ENCODE results near the gene DNAH9.

Gene DNAH9

DNA sequence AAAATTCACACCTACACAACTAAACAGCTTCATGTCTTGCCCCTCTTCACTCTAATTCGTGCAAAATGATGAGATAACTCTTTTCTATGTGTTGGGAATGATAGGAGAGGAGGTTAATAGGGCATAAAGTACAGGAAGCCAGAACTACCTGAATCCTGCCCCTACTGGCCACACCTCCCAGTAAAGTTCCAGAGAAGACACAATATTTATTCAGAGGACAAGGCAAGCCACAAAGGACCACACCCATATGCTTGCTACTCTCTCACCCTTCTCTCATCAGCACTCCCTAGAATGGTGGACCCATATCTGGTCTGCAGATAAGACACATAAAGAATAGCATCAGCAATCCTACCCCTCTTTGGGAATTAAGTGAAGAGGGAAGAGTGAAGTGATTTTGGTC, 324.4 kb downstream of the DNAH9 start:
- H3K9ac ChIP-seq (ENCODE audit: low read length), result no peak overlapping the region
- H3K27ac ChIP-seq (ENCODE audit: low read length), result no peak overlapping the region
- H3K9me3 ChIP-seq (ENCODE audit: insufficient read depth, low read length), result no peaks in the 10 kb centered on the region
- no peak overlapping the region for H2AFZ ChIP-seq (ENCODE audit: low read depth, low read length)
- peaks cover 4% of the 10 kb centered on the region for H3K4me1 ChIP-seq (ENCODE audit: low read length)
- H4K20me1 ChIP-seq (ENCODE audit: insufficient read depth, low read length), result no peaks in the 10 kb centered on the region
- no peak overlapping the region for H3K4me2 ChIP-seq (ENCODE audit: low read length)
- no peak overlapping the region for H3K4me3 ChIP-seq (ENCODE audit: low read length)
- H3K27me3 ChIP-seq (ENCODE audit: low read depth, low read length), result no peaks in the 10 kb centered on the region
- TF ChIP-seq, protein P1, sequence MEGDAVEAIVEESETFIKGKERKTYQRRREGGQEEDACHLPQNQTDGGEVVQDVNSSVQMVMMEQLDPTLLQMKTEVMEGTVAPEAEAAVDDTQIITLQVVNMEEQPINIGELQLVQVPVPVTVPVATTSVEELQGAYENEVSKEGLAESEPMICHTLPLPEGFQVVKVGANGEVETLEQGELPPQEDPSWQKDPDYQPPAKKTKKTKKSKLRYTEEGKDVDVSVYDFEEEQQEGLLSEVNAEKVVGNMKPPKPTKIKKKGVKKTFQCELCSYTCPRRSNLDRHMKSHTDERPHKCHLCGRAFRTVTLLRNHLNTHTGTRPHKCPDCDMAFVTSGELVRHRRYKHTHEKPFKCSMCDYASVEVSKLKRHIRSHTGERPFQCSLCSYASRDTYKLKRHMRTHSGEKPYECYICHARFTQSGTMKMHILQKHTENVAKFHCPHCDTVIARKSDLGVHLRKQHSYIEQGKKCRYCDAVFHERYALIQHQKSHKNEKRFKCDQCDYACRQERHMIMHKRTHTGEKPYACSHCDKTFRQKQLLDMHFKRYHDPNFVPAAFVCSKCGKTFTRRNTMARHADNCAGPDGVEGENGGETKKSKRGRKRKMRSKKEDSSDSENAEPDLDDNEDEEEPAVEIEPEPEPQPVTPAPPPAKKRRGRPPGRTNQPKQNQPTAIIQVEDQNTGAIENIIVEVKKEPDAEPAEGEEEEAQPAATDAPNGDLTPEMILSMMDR (IDR thresholded peaks at IDR 0.05; ENCODE audit: low read depth, low read length), result no peak
- no peak for TF ChIP-seq EZH2phosphoT487 (IDR thresholded peaks at IDR 0.05; ENCODE audit: low read depth)
- H3K79me2 ChIP-seq (ENCODE audit: low read length), result no peaks in the 10 kb centered on the region
- H3K36me3 ChIP-seq (replicated peaks; ENCODE audit: low read depth, low read length), result no peaks in the 10 kb centered on the region

DNA sequence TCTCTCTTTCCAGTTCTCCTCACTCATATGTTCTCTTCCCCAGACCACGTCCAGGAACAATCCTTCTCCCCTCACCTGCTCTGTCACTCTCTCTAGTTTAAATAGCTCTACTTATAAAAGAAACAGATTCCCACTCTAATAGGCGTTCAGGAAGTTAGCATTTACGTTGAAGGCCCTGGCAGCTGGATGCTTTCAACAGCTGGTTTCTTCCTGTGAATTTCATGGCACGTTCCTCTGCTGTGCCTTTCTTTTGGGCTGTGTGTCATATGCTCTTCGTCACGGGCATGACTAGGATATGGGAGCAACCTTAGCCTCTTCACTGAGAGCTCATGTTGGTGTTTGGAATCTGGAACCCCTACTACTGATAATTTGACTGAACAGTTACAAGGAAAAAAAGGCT, 325.8 kb downstream of the DNAH9 start:
- no peaks in the 10 kb centered on the region for H3K36me3 ChIP-seq (replicated peaks; ENCODE audit: low read depth, low read length)
- H3K27ac ChIP-seq (ENCODE audit: low read length), result no peak overlapping the region
- H3K4me1 ChIP-seq (ENCODE audit: low read length), result no peaks in the 10 kb centered on the region
- no peak overlapping the region for H3K4me2 ChIP-seq (ENCODE audit: low read length)
- no peak overlapping the region for H3K4me3 ChIP-seq (ENCODE audit: low read length)
- H2AFZ ChIP-seq (ENCODE audit: low read depth, low read length), result no peak overlapping the region
- H3K27me3 ChIP-seq (ENCODE audit: low read depth, low read length), result no peaks in the 10 kb centered on the region
- H3K79me2 ChIP-seq (ENCODE audit: low read length), result no peaks in the 10 kb centered on the region
- no peaks in the 10 kb centered on the region for H4K20me1 ChIP-seq (ENCODE audit: insufficient read depth, low read length)
- H3K9me3 ChIP-seq (ENCODE audit: insufficient read depth, low read length), result no peaks in the 10 kb centered on the region
- TF ChIP-seq, protein P1 (IDR thresholded peaks at IDR 0.05; ENCODE audit: low read depth, low read length), result no peak
- no peak for TF ChIP-seq EZH2phosphoT487 (IDR thresholded peaks at IDR 0.05; ENCODE audit: low read depth)
- H3K9ac ChIP-seq (ENCODE audit: low read length), result no peak overlapping the region

DNA sequence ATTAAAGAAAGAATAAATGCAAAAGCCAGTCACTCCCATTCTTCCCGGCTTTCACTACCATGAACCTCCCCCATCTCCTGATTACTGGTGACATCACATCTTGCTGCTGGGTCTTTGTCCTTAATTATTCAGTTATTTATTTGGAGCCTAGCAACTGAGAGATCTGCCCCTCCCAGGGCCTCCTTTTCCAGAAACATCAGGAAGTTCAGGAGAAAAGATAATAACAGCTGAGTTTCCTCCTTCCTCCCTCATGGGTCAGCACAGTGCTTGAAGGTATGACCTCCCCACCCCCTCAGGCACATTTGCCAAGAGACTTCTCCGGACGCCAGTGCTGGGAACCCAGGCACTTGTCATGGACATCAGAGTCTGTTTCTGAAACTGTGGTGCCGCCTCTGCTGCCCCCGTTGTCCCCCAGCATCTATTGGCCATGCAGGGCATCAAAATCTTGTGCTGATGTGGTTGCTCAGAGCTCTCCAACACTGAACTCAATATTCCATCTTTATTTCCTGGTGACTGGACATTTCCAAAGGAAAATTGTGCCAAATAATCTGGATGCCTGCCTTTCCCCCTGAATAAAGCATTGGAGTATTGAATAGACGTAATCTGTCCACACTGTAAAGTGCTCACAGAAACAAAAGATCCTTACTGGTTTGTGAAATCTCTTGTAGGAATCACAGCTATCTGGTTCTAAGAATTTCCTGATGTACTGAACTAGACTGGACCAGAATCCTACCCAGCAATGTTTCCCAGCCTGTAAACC, 327.2 kb downstream of the DNAH9 start:
- Histone ChIP-seq H3K9me3 (ENCODE audit: insufficient read depth, low read length) (no peaks in the 10 kb centered on the region), H3K4me3 (ENCODE audit: low read length) (no peak overlapping the region), H3K9ac (ENCODE audit: low read length) (no peak overlapping the region), H3K79me2 (ENCODE audit: low read length) (no peaks in the 10 kb centered on the region), H3K4me2 (ENCODE audit: low read length) (no peak overlapping the region), H4K20me1 (ENCODE audit: insufficient read depth, low read length) (no peaks in the 10 kb centered on the region), H3K27ac (ENCODE audit: low read length) (no peak overlapping the region), H3K4me1 (ENCODE audit: low read length) (no peaks in the 10 kb centered on the region), H3K27me3 (ENCODE audit: low read depth, low read length) (no peaks in the 10 kb centered on the region), H2AFZ (ENCODE audit: low read depth, low read length) (no peak overlapping the region), H3K36me3 (replicated peaks; ENCODE audit: low read depth, low read length) (no peaks in the 10 kb centered on the region)
- TF ChIP-seq, protein P1 (IDR thresholded peaks at IDR 0.05; ENCODE audit: low read depth, low read length), result no peak
- TF ChIP-seq EZH2phosphoT487 (IDR thresholded peaks at IDR 0.05; ENCODE audit: low read depth), result no peak

DNA sequence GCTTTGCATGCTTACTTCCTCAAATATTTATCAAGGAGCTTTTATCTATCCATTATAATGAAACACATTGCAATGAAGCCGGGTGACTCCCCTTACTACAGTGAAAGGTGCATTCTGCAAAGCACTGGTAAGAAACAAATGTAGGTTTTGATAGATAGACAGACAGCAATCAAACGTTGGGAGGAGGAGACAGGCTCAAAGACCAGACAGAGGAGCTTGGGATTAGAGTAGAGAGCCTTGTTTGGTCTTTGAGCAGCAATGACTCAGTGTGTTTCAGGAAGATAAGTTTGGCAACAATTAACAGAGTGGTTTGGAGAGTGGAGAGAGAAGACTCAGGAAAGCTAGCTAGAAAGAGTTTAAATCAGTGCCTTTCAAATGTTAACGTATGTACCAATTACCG, 330.2 kb downstream of the DNAH9 start:
- no peak for TF ChIP-seq EZH2phosphoT487 (IDR thresholded peaks at IDR 0.05; ENCODE audit: low read depth)
- TF ChIP-seq, protein P1 (IDR thresholded peaks at IDR 0.05; ENCODE audit: low read depth, low read length), result no peak
- Histone ChIP-seq H3K4me3 (ENCODE audit: low read length) (no peak overlapping the region), H3K4me1 (ENCODE audit: low read length) (no peaks in the 10 kb centered on the region), H3K36me3 (replicated peaks; ENCODE audit: low read depth, low read length) (no peaks in the 10 kb centered on the region), H3K79me2 (ENCODE audit: low read length) (no peaks in the 10 kb centered on the region), H3K27ac (ENCODE audit: low read length) (no peak overlapping the region), H3K9ac (ENCODE audit: low read length) (no peak overlapping the region), H3K9me3 (ENCODE audit: insufficient read depth, low read length) (no peaks in the 10 kb centered on the region), H3K4me2 (ENCODE audit: low read length) (no peak overlapping the region), H2AFZ (ENCODE audit: low read depth, low read length) (no peak overlapping the region), H4K20me1 (ENCODE audit: insufficient read depth, low read length) (no peaks in the 10 kb centered on the region), H3K27me3 (ENCODE audit: low read depth, low read length) (no peaks in the 10 kb centered on the region)

All from OCI-LY3 (cell line).